Lower leg skin (tissue), 4 donors: Measurements from ENCODE around the gene TLR6. TPM values are rescaled to one million over a fixed set of nuclear protein-coding genes. Genes with fewer than 3 reads are reported as not detected.

Experiments
- DNase-seq, 2 donors: peaks; one replicate each; pipeline ENCODE4 v3.0.0-alpha.2; 2019; ENCODE audit warnings: low spot score in 2 of 2
- H3K4me3 ChIP-seq: fragments of 200-600 bp; sonication (generic); 2 replicates; pipeline ENCODE4 v1.5.1; 2017; ENCODE audit warnings: mild to moderate bottlenecking, low read depth; ENCODE audit not compliant: poor library complexity, severe bottlenecking
- CTCF ChIP-seq, 3 donors: fragments of 450-650 bp; IDR thresholded peaks; one replicate each; pipeline ENCODE4 v1.5.1; 2016; ENCODE audit warnings: antibody characterized with exemption in 3 of 3, mild to moderate bottlenecking in 3 of 3, moderate library complexity in 2 of 3
- POLR2A ChIP-seq, 2 donors: fragments of 450-650 bp; IDR thresholded peaks; one replicate each; pipeline ENCODE4 v1.6.1; 2016 to 2017; ENCODE audit warnings: antibody characterized with exemption in 2 of 2, mild to moderate bottlenecking in 1 of 2, moderate library complexity in 1 of 2
- WGBS, 2 donors: methylation state at CpG; one replicate each; pipeline ENCODE4 v1.1.5; 2018; 5-methylcytosine and 5-hydroxymethylcytosine counted together
- intact Hi-C: fragments of 100-400 bp; cut with DNase I; formaldehyde crosslinking; loops from one replicate; pipeline ENCODE4 v1.15.0; 2023; ENCODE audit warnings: low total_unique reads
- total RNA-seq, 4 donors: library from RNA; depleted of rRNA; stranded (reverse); fragments of >200 nt; gene quantifications; one replicate each; pipeline ENCODE4 v1.1.0, GENCODE V29; 2016

The TLR6 gene
- total RNA-seq, 4 donors from 2014 or later: 1.1 to 4.0 (median 2.2) TPM

GRCh38 chr4:38785901-38786402 lies 70.7 kb downstream of the TLR6 start:
- intact Hi-C loops: no loop called here
- 79 to 87% methylated on average over 8 of the region's 8 CpGs for WGBS, 2 donors
- DNase-seq: no peak

GRCh38 chr4:38785041-38785790 lies 71.4 kb downstream of the TLR6 start:
- TF ChIP-seq POLR2A (IDR thresholded peaks at IDR 0.05) (no peak), CTCF (IDR thresholded peaks at IDR 0.05) (no peak)
- 43 to 53% methylated on average over 6 of the region's 6 CpGs for WGBS, 2 donors
- no peak overlapping the region for H3K4me3 ChIP-seq
- DNase-seq: no peak
- intact Hi-C loops: no loop called here

More at GRCh38 chr4:38785901-38786402, 70.7 kb downstream of the TLR6 start:
- TF ChIP-seq POLR2A (IDR thresholded peaks at IDR 0.05) (no peak), CTCF (IDR thresholded peaks at IDR 0.05) (no peak)
- H3K4me3 ChIP-seq: no peak overlapping the region

GRCh38 chr4:38784141-38784540 lies 72.5 kb downstream of the TLR6 start:
- no peak for TF ChIP-seq POLR2A (IDR thresholded peaks at IDR 0.05)
- TF ChIP-seq CTCF (IDR thresholded peaks at IDR 0.05): no peak
- WGBS, 2 donors: 94 to 97% methylated on average over 4 of the region's 4 CpGs
- intact Hi-C loops: no loop called here
- no peak overlapping the region for H3K4me3 ChIP-seq
- DNase-seq: no peak

GRCh38 chr4:38783109-38783460 lies 73.5 kb downstream of the TLR6 start:
- intact Hi-C loops: no loop called here
- TF ChIP-seq CTCF (IDR thresholded peaks at IDR 0.05) (no peak), POLR2A (IDR thresholded peaks at IDR 0.05) (no peak)
- 85 to 87% methylated on average over 8 of the region's 8 CpGs for WGBS, 2 donors
- no peak overlapping the region for H3K4me3 ChIP-seq
- DNase-seq: no peak

- peak in 1 of 2 donors; percentile 56 for DNase-seq
- intact Hi-C loops: no loop called here
These were observed 74.0 kb downstream of the TLR6 start, which contains the start of gene TLR10 for GRCh38 chr4:38782452-38783108. Gene TLR10, minus strand, starts transcription at chr4:38782990. Its CDS starts 7,400 bp downstream, at chr4:38775590.

More at GRCh38 chr4:38782452-38783108, 74.0 kb downstream of the TLR6 start, which contains the start of gene TLR10:
- WGBS, 2 donors: 37 to 38% methylated on average over 12 of the region's 12 CpGs
- peak in 1 of 3 donors; percentile 35 for TF ChIP-seq CTCF (IDR thresholded peaks at IDR 0.05)
- TF ChIP-seq POLR2A (IDR thresholded peaks at IDR 0.05): no peak
- no peak within 1 kb of the TSS for H3K4me3 ChIP-seq
